CD4-positive, alpha-beta T cell treated with Interleukin-17A for 1 hour (primary cell): ENCODE results near the gene NTPCR.

Experiments used
- DNase-seq: peaks from one replicate; pipeline ENCODE4 v3.0.0-alpha.2; 2020

NTPCR gene

DNA sequence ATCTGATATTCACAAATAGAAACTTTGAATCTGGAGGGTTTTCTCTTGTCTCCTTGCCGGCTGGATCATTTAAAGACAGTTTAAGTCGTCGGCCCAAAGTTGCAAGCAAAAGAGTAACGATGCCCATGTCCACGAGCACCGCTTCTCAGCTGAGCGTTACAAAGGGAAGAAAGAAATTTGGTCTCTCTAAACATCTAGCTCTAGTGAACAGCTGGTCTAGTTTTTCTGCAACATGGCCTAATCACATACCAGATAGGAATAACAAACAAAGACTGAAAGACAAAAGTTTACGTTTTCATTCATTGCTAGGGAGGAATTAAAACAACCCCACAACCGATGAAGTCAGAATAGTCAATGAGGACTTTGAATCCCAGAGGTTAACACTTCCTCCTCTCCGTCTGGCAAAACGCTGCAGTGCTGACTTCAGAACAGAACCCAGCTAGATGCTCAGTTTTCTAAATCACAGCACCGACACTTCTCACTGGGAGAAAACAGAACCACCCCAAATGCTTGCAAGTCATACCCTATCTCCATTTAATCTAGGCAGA lies 69.4 kb downstream of the NTPCR start:
- no peak for DNase-seq

DNA sequence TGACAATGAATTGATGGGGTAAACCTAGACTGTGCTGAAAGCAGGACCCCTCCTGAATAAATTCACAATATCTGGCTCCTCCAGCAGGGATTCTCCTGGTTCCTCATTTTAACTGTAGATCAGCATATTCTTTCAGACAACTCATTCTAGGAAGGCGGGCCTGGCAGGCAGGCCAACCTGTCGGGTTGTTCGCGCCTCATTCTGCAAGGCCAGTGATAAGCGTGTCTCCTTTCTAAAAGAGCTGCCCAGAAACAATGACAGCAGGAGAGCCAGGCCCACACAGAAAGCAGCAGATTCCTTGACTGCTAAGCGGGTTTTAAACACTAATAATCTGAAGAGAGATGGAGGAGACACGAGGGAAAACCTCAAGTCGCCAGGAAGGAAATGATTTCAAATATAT lies 70.0 kb downstream of the NTPCR start:
- DNase-seq, result no peak

DNA sequence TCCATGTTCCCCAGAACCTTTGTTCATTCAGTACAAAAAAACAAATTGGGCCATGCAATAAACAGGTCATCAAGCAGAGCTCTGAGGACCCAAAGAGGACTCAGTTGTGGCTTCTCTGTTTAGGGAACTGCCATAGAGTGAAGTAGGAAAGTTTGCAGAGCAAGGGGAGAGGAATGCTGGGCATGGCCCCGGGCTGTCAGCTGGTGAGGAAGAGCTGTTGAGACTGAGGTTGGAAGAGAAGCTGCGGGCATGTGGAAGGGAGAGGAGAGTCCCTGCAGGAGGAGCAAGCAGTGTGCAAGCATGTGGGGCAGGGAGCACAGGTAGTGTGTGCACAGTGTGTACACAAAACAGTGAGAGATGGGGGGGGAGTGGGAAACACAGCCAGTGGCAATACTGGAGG lies 71.8 kb downstream of the NTPCR start:
- DNase-seq, result no peak

DNA sequence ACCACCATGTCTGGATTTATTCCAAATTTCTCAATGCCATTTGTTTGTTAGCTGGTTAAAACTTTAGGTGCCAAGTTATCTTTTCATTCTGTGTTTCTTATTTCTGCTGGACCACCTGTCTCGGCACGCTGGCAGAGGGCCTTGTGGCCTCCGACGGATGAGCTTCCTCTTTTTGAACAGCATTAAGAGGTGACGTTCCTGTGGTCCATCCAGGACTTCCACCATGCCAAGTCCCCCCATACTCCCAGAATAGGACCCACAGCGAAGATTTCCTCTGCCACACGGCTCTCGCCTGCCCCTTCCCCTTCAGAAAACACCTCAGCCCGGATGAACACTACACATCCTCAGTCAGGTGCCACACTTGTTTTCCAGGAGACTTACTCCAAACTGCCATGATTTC lies 73.8 kb downstream of the NTPCR start:
- DNase-seq, result no peak

DNA sequence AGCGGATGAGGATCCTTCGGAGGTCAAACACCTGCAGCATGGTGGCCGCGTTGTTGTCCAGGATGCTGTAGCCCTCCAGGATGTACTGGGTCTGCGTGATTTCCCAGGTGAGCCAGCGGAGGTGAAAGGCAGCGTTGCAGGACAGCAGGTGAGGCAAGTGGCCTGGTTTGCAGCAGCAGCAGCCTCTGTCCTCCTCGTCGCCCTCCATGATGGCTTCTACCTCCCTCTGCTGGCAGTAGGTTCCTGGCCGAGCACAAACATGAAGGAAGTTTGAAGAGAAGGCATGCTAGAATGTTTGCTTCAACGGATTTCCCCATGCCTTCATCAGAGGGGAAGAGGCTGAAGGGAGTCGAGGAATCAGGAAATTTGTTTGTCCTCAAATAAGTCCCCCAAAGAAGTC lies 74.7 kb downstream of the NTPCR start:
- DNase-seq, result no peak

DNA sequence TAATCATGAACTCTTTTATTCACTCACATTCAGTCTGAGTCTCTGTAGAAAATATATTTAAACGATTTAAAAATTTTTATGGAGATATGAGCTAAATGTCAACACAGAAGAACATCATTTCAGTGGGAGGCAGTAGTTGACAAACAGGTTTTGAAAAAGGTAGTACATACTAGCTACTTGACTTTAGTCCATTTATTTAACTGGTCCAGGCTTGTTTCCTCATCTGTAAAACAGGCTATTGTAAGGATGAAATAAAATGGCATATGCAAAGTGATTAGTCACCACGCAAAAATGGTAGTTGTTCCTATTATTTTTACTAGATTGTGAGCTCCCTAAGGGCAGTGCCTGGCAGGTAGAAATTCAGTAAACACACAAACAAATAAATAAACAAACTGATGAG lies 75.2 kb downstream of the NTPCR start:
- DNase-seq, result no peak

DNA sequence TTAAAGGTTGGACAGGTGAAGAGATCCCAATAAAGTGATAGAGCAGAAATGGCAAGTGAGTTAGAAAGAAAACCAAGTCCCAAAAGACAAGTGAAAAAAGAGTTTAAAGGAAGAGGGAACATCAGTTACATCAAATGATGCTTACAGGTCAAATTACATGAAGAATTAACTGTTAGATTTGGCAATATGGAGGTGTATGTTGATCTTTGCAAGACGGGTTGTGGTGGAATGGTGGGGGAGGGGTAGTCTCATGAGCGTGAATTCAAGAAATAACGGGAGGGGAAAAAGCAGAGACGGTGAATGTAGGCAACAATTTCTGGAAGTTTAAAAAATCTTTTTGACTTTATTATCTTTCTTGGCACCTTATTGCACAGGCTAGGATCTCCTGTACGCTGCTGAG lies 76.6 kb downstream of the NTPCR start:
- DNase-seq, result no peak

DNA sequence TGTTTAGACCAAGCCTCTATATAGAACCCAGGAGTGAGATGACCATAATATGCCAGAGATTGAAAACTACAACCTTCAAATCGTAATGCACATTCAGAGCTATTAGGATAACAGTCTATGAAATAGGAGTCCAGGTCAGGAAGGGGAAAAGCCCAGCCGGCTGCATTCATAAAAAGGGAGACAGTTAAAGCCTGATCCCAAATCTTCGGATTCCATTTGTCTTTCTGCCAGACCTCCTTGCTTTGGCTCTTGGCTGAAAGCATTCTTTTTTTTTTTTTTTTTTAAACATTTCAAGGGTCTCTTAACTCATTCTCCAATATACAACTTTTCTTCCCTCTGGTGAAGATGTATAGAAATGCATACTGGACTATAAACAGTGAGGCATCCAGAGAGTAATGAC lies 81.1 kb downstream of the NTPCR start:
- no peak for DNase-seq

DNA sequence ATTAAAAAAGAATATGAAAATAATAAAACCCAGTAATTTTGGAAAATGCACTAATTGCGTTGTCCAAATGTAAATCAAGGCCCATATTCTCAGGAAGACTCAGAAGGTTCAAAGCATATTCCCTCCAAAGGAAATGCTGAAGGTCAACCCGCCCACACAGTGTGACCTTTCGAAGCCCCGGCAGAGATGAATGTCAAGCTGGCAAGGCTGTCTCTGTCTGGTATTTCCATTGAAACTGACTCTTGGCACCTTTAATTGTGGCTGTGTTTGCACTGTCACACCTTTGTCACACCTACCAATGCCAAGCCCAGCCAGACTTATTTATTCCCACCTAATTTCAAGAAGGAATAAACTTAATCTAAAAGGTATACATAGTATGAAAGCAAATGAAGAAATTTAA lies 82.5 kb downstream of the NTPCR start:
- no peak for DNase-seq

DNA sequence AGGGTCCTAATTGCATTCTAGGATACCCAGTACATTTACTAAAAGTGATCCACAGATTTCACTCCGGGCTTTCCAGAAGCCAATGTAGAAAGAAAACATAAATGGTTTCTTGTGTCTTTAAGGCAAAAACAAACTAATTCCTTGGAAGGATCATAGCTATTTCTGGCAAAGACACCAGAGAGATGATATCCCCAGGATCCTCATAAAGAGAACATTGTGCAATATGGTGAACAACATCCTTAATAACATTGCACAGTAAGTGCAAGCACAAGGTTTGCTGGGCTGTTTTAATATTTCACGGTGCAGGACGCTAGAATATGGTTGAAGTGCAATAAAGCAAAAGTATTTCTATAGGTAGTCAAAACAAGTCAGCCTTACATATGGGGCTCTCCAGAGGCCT lies 83.0 kb downstream of the NTPCR start:
- no peak for DNase-seq
